ENCODE measurements around the gene TOMT. TPM values are rescaled to one million over a fixed set of nuclear protein-coding genes. Genes with fewer than 3 reads are reported as not detected.

The TOMT gene
- total and polyA plus RNA-seq, 2 donors (not counting 3 experiments of a cell fraction or from before 2014, with no cell fraction given), result not detected

GRCh38 chr11:72140661-72141060 lies 34.9 kb downstream of the TOMT start:
- CTCF ChIA-PET, result interaction anchor here (1.1 kb wide), 1 partner anchor 115 kb away, joined by 13 read pairs; no protein-coding TSS in a partner anchor
- no peaks in the 10 kb centered on the region for H3K36me3 ChIP-seq (ENCODE audit: control insufficient read depth in 2 of 2, extremely low read depth in 1 of 2, insufficient read depth in 2 of 2, low read length in 2 of 2)
- DNase-seq (ENCODE audit: low read depth, low spot score) (no peak), FAIRE-seq (no peak)
- no peaks in the 10 kb centered on the region for H3K79me2 ChIP-seq (ENCODE audit: control insufficient read depth, insufficient read depth, low read length)
- no peaks in the 10 kb centered on the region for H3K9me1 ChIP-seq (replicated peaks; ENCODE audit: control insufficient read depth, extremely low read depth, insufficient read depth, low read length)
- no peak overlapping the region for H2AFZ ChIP-seq (ENCODE audit: low read depth, low read length)
- no peak overlapping the region for H3K4me2 ChIP-seq (ENCODE audit: insufficient read depth, low read length)
- H4K20me1 ChIP-seq (replicated peaks; ENCODE audit: control insufficient read depth, extremely low read depth, insufficient read depth, low read length), result no peaks in the 10 kb centered on the region
- intact Hi-C loops (cut with micrococcal nuclease), result loop anchor here (5.0 to 10.0 kb wide), 2 partner anchors 274 to 307 kb away; no protein-coding TSS in a partner anchor
- no peak overlapping the region for H3K4me3 ChIP-seq (replicated peaks in 1 of 3; ENCODE audit: insufficient read depth in 1 of 3, low read depth in 1 of 3, low read length in 3 of 3)
- no TSS peak for BruUV-seq (replicated peaks)
- no peak overlapping the region for H3K27ac ChIP-seq (ENCODE audit: insufficient read depth, low read depth, low read length)
- dilution Hi-C loops (cut with MboI; ENCODE audit: extremely low pct_ligation_motif_present, low sequenced_read_pairs), result no loop called here
- TF ChIP-seq CTCF (IDR thresholded peaks at IDR 0.05; ENCODE audit: extremely low read depth in 1 of 2, insufficient read depth in 1 of 2, low read depth in 1 of 2, low read length in 2 of 2) (no peak), EZH2 (IDR thresholded peaks at IDR 0.05; ENCODE audit: borderline replicate concordance, low read depth, low read length, severe bottlenecking) (no peak), POLR2A (IDR thresholded peaks at IDR 0.05; ENCODE audit: low read depth, low read length) (no peak), MYC (IDR thresholded peaks at IDR 0.05; ENCODE audit: low read depth, low read length) (no peak), JUN (IDR thresholded peaks at IDR 0.05; ENCODE audit: borderline replicate concordance, insufficient read depth, insufficient read length, low read depth) (no peak), FOS (IDR thresholded peaks at IDR 0.05; ENCODE audit: borderline replicate concordance, insufficient read depth, low read length) (no peak), GATA2 (IDR thresholded peaks at IDR 0.05; ENCODE audit: insufficient read depth, insufficient read length, low read depth, low read length) (no peak), MAX (IDR thresholded peaks at IDR 0.05; ENCODE audit: insufficient read depth, insufficient read length) (no peak), POLR2AphosphoS5 (IDR thresholded peaks at IDR 0.05; ENCODE audit: insufficient read depth, low read depth, low read length) (no peak)
- no peaks in the 10 kb centered on the region for H3K9me3 ChIP-seq (replicated peaks; ENCODE audit: control insufficient read depth, insufficient read depth, low read length)
- no peaks in the 10 kb centered on the region for H3K4me1 ChIP-seq (ENCODE audit: control insufficient read depth, extremely low read depth, insufficient read depth, low read length)
- peaks cover 7 to 10% of the 10 kb centered on the region in 2 experiments for H3K27me3 ChIP-seq (ENCODE audit: control insufficient read depth in 2 of 2, insufficient read depth in 2 of 2, low read length in 2 of 2)
- POLR2A ChIA-PET, result no interaction called here
- no peak overlapping the region for H3K9ac ChIP-seq (replicated peaks; ENCODE audit: extremely low read depth, insufficient read depth, low read length)

All from endothelial cell of umbilical vein (primary cell).